Activated naive CD4-positive, alpha-beta T cell treated with anti-CD3 and anti-CD28 coated beads, Interleukin-2, amount 10 ng/mL, durations not matched to agents 5 hours and 36 hours (primary cell): ENCODE measurements around the gene TSPAN33. TPM values are rescaled to one million over a fixed set of nuclear protein-coding genes. Genes with fewer than 3 reads are reported as not detected.

Experiments
- total RNA-seq, 2 experiments: library from RNA; stranded (reverse); gene quantifications; one replicate each; pipeline ENCODE4 v1.2.3, GENCODE V29; 2021

The TSPAN33 gene
- total RNA-seq = 1 to 10 TPM; 1.3 to 1.4 TPM

GRCh38 chr7:129144095-129144833, at the start of gene TSPAN33:
Gene TSPAN33, plus strand, starts transcription at chr7:129144707. Its CDS starts 274 bp downstream, at chr7:129144981.

GRCh38 chr7:129188372-129188891, 43.9 kb downstream of the TSPAN33 start, which contains the start of gene SMO:
Gene SMO, plus strand, starts transcription at chr7:129188633. Its CDS starts 519 bp downstream, at chr7:129189152.

Other genes with a start within 250 kb of the TSPAN33 start
- under 1 TPM; 0.08 to 0.19 TPM for gene KCP, start 234.0 kb upstream of the TSPAN33 start, total RNA-seq
- gene IRF5, start 206.8 kb upstream of the TSPAN33 start, total RNA-seq = 1 to 10 TPM; 2.9 to 3.7 TPM
- 10 to 100 TPM; 36.3 to 37.4 TPM for gene TNPO3, start 89.6 kb upstream of the TSPAN33 start, total RNA-seq
- gene SMO, start 43.9 kb downstream of the TSPAN33 start, total RNA-seq = under 1 TPM in 1 of 2 experiments, not detected in 1; 0.08 TPM
- gene AHCYL2, start 80.3 kb downstream of the TSPAN33 start, total RNA-seq = 10 to 100 TPM; 13.6 to 14.8 TPM